ELR (cell line): Measurements from ENCODE around the gene CPA5.

Experiments used
- DNase-seq: peaks from one replicate; pipeline ENCODE4 v3.0.0-alpha.2; 2015; ENCODE audit warnings: low read depth

CPA5 gene

DNA sequence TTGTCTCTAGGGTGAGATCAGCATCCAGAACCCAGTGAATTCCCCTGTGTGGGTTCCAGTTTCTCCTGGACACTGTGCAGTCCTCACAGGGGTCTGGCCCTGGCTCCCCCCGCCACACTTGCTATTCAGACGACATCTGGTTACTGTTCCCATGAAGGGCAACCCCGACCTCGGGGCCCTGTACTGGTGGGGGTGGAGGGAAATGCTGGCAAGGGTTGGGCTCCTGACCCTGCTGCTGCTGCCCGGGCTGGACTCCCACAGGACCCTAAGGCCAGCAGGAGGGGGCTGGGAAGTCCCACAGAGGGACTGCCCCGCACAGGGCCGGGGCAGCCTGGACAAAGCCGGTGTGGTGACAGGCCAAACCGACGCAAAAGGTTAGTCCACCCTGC, 34.9 kb downstream of the CPA5 start:
- no peak for DNase-seq

DNA sequence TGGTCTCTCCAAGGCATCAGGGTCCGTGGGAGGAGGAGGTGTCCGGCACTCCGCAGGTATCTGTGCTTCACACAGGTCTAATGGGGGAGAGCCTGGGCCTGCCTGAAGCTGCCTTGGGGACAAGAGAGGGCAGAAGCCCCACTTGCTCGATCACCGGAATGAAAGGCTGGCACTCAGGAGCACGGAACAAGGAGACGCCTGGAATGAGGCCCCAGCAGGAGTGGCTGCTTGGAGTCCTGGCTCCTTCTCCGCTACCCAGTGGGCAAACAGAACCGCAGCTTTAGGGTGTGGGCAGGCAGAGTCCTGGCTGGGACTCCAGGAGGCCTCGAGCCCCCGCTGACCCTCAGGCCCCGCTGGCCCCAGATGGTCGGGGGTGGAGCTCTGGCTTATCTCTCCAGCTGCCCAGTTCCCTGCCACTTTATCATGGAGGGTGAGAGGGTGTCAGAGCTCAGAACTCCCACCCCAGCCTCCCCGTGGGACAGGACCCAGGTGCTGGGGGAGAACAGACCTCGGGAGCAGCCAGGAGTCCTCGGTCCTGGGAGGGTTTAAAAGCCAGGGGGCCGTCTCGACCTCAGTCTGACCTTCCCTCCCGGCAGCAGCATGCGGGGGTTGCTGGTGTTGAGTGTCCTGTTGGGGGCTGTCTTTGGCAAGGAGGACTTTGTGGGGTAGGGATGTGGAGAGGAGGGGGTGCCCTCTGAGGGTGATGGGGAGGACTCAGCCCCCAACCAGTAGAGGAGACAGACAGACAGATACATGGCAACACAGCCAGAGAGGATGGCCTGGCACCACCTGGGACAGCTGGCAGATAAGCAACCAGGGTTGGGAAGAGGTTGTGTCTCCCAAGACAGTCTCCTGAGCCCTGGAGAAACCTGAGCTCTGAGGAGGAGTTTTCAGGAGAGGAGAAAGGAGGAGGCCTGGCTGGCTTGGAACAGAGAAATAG, 35.6 kb downstream of the CPA5 start, which contains the start of gene CPA1:
CPA1 (plus strand) TSS at position 574 of the 940 bp plus-strand sequence; CDS start at position 601, 27 bp downstream.
- no peak for DNase-seq

DNA sequence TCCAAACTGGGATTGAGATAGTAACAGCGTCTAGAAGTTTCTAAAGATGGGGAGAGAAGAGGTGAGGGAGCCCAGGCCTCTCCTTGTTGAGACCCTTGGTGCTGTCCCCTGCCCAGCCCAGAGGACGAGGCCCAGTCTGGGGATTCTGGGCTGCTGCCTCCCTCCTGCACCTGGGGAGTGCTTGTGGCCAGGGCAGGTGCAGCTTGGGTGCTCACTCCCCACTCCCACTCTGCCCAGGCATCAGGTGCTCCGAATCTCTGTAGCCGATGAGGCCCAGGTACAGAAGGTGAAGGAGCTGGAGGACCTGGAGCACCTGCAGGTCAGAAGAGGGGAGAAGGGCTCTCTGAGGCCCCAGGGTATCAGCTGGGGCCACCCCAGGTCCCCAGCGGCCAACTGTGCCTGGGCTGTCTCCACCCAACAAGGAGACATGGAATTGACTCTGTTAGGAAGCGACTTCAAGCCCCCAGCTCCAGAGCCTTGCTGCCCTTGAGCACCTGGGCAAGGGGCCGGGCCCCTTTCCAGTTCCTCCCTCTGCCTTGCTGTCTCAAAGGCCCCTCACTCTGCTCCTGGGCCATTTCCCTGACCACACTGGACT, 36.3 kb downstream of the CPA5 start:
- DNase-seq, result no peak

DNA sequence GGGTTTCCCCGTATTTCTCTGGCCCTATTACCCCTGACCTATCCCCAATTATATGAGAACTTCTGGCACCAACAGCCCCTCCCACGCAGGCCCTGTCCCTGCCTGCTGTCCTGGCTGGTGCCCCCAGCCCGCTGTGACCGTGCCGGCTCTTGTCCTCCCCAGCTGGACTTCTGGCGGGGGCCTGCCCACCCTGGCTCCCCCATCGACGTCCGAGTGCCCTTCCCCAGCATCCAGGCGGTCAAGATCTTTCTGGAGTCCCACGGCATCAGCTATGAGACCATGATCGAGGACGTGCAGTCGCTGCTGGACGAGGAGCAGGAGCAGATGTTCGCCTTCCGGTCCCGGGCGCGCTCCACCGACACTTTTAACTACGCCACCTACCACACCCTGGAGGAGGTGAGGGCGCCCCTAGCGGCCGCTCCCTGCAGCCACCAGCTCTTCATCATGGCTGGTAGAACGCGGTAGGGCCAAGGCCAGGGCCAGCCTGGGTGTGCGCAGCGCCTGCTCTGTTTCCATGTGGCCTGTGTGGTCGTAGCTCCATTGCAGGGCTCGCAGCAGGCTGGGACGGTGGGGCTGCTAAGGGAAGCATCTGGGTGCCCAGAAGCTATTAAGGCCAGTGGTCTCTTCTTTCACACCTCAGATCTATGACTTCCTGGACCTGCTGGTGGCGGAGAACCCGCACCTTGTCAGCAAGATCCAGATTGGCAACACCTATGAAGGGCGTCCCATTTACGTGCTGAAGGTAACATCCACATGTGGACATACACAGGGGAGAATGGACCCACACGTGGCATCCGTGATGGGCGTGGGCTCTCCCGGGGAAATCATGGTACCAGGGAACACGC, 37.1 kb downstream of the CPA5 start:
- DNase-seq, result no peak

DNA sequence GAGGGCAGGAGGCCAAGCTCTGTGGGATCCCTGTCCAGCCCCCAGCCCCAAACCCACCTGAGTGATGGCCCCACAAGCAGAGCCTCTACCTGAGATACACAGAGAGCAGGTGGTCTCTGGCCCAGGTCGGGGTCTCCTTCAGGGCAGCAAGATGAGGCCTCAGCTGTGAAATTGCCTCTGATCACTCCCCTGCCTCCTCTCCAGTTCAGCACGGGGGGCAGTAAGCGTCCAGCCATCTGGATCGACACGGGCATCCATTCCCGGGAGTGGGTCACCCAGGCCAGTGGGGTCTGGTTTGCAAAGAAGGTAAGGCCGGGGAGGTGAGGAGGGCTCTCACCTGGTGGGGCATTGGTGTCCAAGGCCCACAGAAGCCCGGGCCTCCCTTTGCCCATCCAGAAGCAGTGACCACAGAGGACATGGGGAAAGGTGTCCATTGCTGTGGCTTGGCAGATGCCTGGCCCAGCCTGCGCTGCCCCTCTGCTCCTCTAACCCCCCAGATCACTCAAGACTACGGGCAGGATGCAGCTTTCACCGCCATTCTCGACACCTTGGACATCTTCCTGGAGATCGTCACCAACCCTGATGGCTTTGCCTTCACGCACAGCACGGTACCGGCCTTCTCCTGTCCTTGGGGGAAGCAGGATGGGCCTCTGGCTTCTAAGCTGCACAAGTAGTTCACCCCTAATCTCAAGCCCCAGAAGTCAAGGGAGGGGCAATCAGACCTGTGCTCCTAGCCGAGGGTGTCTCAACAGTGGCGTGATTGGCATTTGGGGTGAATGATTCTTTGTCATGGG, 38.8 kb downstream of the CPA5 start:
- DNase-seq, result no peak

DNA sequence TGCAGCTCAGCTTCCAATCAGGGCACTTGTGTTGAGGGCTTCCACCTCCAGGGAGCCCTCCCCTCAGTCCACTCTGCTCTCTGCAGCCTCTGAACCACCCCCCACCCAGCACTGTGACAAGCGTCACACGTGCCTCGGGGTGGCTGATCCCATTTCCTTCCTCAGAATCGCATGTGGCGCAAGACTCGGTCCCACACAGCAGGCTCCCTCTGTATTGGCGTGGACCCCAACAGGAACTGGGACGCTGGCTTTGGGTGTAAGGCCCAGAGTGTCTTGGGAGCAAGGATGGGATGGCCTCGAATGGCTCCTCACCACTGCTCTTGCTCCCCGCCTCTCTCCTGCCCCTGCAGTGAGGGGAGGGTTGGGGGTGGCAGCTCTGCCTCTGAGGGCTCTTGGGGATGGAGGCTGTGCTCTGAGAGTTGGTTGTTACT, 39.8 kb downstream of the CPA5 start:
- no peak for DNase-seq

DNA sequence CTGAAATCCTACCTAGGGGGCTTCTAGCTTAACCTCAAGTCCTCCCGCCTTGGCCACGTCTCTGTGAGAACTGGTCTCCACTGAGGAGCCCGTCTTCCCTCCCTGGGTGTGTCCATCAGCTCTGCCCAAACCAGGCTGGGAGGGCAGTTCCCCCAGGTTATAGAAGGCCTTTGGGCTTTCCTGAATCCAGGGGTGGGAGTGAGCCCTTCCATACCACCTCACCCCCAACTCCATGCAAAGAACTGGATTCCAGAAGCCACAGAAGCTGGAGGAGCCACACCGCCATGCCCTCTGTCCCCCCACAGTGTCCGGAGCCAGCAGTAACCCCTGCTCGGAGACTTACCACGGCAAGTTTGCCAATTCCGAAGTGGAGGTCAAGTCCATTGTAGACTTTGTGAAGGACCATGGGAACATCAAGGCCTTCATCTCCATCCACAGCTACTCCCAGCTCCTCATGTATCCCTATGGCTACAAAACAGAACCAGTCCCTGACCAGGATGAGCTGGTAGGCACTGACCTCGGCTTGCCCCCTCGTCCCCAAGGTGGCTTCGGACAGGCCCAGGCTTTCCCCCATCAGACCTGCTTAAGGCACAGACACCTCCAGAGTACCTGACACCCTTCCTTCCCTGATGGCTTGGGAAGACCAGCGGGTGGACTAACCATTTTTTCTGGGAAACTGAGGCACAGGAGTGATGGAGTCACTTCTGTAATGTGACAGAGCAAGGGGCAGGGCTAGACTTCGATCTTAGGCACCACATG, 40.4 kb downstream of the CPA5 start:
- no peak for DNase-seq

DNA sequence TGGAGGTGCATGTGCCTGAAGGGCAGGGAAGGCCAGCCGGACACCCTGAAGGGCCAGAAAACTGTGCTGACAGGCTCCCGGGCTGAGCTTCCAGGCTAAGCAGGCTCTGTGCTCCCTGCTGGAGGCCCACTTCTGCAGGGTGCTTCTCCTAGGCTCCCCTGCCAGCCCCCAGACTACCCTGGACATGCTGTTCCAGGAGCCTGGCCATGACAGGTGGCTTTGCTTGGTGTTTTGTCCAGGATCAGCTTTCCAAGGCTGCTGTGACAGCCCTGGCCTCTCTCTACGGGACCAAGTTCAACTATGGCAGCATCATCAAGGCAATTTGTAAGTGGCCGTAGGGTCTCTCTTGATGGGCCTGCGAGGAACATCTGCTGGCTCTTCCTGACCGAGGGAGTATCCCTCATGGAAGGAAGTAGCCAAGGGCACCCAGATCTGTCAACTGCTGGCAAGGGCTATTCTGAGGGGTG, 41.0 kb downstream of the CPA5 start:
- DNase-seq, result no peak

DNA sequence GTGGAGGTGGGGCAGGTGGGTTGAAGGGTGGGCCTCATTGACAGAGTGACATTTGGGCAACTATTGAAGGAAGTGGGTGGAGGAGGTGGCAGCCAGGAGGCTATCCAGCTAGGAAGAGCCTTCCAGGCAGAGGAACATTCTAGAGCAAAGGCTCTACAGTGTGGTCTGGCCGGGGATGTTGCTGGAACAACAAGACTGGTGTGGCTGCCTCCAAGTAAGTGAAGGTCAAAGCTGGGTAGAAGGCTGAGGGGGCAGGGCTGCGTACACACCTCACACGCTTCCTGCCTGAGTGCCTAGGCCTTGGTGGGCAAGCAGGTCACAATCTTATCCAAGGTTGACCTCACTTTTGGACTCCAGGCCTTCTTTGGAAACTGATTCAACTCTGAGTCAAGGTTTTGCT, 42.3 kb downstream of the CPA5 start:
- no peak for DNase-seq

DNA sequence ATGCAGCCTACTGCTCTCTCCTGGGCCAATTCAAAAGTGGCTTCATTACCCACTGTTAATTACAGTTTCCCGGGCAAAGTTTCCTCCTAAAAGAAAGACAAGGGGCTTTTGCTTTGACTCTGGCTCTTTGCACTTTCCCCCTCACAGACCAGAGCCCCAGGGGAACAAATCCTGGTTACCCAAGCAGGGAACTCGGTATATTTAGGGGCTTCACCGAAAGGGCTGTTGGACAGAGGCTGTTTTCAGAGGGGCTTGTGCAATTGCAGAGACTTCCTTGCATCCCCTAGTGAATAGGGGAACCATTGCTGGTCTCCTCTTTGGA, 42.7 kb downstream of the CPA5 start:
- no peak for DNase-seq

DNA sequence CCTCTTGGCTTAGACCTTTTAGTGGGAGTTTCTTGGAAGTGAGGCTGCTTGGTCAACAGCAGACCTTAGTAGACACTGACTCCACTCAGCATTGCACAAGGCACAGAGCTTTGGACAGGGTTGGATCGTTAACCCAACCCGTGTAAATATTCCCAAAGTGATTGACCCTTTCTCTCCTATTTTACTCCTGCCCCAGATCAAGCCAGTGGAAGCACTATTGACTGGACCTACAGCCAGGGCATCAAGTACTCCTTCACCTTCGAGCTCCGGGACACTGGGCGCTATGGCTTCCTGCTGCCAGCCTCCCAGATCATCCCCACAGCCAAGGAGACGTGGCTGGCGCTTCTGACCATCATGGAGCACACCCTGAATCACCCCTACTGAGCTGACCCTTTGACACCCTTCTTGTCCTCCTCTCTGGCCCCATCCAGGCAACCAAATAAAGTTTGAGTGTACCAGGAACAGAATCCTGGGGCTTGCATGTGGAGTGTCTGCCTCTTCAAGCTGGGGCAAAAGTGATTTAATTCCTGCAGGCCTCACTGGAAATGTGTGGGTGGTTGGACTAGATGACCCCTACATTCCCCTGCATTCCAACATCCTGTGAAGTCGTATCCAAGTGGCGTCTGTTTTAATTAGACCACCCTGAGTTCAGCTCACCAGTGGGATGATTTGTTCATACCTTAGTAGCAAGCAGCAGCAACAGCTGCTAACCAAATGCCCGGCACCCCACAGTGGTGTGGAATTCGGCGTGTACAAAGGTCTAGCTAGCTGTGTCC, 43.2 kb downstream of the CPA5 start:
- DNase-seq, result no peak

DNA sequence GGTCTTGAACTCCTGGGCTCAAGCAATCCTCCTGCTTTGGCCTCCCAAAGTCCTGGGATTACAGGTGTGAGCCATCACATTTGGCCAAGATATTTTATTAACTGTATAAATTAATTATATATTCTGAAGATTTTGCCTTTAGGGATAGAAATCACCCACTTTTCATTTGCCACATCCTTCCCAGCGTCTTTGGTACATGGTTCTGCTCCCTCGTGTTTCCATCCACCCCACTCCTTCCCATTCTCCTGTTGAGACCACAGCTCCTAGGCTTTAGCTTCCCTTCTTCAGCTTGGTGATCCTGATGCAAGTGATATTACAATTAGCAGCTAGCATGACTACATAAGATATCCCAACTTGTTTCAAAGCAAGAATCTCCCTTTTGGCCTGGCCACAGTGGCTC, 44.1 kb downstream of the CPA5 start:
- no peak for DNase-seq

DNA sequence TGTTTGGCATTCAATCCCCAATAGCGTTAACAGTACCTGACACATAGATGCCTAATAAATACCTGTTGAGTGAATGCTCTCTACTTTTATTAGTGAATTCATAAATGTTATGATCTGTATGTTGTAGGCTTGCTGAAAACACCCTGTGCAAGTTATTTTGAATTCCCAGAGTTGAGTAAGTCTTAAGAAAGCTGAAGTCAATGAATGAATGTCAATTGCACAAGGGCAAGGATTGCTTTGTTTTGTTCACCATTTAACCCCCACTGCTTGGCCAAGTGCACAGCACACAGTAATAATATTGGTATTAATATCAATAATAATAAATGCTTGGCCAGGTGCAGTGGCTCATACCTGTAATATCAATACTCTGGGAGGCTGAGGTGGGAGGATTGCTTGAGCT, 45.9 kb downstream of the CPA5 start:
- no peak for DNase-seq

DNA sequence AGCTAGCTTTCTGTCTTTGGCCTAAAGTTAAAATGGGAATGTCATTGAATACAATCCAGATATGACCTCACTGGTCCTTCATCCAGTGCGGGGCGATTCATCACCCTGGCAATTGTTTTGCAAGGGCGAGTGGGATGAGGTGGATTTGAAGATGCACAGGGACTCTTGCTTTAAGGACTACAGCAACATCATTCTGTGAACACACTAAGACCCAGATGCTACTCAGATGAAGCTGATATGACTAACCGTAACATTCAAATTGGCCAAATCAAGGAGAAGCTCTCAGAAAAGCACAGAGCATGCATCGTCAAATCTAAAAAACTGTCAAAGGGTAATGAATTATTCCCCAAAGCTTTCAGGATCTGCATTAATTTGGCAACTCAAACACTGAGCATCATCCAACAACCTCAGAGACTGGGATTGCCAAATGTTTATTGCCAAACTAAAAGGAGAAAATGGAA, 48.5 kb downstream of the CPA5 start:
- DNase-seq, result peak; percentile 20

DNA sequence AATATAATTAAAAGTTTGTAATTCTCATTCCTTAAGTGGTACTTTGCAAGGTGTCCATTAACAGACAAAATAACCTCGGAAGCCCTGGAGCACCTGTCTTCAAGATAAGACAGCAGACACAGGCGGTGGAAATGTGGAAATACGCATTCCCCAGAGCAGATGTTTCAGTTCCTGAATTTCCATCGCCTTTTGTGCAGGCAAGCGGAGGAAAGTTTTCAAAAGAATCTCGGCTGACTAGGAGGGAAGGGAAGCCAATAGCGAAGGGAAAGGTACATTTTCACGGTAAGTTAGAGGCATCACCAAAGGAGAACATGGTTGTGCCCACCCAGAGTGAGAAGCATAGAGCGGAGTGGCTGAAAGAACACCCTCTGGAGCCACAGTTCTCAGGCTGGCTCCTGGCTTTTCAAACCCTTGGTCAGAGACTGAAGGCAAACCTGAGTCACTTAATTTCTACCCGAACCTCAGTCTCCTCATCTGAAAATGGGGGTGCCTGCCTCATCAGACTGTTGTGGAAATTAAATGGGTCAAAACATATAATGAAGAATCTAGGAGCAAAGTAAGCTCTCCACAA, 49.3 kb downstream of the CPA5 start:
- DNase-seq, result no peak

DNA sequence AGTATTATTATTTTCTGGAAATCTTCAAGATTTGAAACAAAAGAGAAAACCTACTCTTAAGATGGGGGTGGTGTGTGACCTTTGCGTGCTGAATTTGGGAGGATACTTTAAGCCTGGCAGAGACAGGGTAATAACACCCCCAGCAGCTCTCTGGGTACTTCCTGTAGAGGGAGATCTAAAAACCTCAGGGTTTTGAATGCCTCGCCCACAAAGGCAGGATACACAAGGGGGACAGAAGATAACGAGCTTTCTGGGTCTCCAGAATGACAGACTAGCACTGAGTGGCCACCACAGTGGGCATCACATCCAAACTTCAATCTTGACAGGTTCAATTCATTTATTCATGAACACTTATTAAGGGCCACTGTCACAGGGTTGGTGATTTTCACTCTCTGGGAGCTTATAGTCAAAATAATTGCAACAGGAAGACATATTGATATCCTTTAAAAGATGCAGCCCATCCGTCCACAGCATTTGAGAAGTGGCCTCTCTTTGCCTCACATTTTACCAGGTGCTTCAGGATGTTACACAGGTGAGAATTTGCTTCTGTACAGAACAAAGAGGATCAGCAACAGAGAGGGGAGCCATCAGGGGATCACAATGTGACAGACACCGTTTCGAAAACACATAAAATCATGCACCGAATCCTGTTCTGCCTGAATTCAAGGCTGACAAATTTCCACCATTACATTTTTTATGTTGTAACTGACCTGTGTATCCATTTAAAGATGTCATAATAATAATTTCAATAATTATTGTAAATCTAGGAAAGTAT, 50.0 kb downstream of the CPA5 start:
- no peak for DNase-seq

DNA sequence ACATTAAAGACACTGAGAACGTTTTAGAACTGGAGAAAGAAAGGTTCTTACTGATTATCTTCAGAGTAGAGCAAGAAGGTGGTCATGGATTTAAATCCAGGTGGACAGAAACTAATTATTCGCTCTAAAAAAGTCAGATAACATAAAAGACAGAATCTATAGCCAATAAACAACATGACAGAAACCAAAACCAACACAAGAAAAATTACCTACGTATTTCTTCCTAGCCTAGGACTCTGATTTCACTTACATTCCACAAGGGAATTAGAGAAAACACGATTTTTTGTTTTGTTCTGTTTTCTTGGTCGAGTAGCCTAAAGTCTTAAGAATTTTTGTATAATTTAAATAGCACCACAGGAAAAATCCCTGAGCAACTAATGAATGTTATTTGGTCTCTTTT, 50.8 kb downstream of the CPA5 start:
- no peak for DNase-seq

DNA sequence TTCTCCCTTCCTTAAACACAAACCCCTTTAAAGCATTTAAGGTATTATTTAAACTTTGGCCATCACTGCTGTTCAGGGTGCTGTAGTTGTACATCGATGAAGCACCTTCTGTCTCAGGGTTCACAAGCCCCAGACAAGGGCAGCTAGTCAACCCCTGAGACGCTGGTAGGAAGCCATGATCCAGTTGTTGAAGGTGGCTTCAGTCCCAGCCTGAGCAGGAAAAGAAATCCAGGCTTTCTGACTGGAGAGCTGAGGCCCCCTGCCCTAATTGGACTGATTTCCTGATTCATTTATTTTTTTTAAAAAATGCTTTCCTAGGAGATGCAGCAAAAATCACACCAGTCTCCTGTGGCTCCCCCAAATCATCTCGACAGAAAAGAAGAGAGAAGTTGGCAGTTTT, 51.5 kb downstream of the CPA5 start:
- DNase-seq, result no peak
